Measurements from ENCODE around the gene TFF1. TPM values are rescaled to one million over a fixed set of nuclear protein-coding genes. Genes with fewer than 3 reads are reported as not detected.

Gene TFF1
- total and polyA plus RNA-seq, 2 of the 4 experiments (the other 2 are of a cell fraction), result not detected

GRCh38 chr21:42343101-42343500 is 23.2 kb downstream of the TFF1 start:
- Histone ChIP-seq H3K56ac (ENCODE audit: extremely low read depth, insufficient read depth, low read length) (no peak overlapping the region), H3K27me3 (ENCODE audit: control insufficient read depth, insufficient read depth, low read length) (peaks cover 16% of the 10 kb centered on the region), H2AK5ac (ENCODE audit: low read depth, low read length) (no peak overlapping the region), H3K14ac (replicated peaks; ENCODE audit: low read depth, low read length) (no peak overlapping the region), H4K5ac (ENCODE audit: low read depth, low read length) (no peak overlapping the region), H2BK20ac (ENCODE audit: low read depth, low read length) (no peak overlapping the region), H2BK120ac (ENCODE audit: low read depth, low read length) (no peak overlapping the region), H3K23ac (ENCODE audit: low read depth, low read length) (no peak overlapping the region), H3K27ac (ENCODE audit: insufficient read depth, low read length) (no peak overlapping the region), H2BK15ac (ENCODE audit: low read depth, low read length) (no peak overlapping the region), H3K36me3 (ENCODE audit: control insufficient read depth, insufficient read depth, low read length) (no peaks in the 10 kb centered on the region), H3K18ac (ENCODE audit: low read depth, low read length) (no peak overlapping the region), H3K9me1 (ENCODE audit: insufficient read depth, low read length) (no peaks in the 10 kb centered on the region; the same call in 1 of the 2 replicates), H3K79me1 (ENCODE audit: low read depth in 1 of 2, low read length in 2 of 2) (no peaks in the 10 kb centered on the region), H4K20me1 (ENCODE audit: insufficient read depth, low read length) (no peaks in the 10 kb centered on the region), H4K8ac (ENCODE audit: low read depth in 2 of 2, low read length in 2 of 2) (no peak overlapping the region), H4K91ac (ENCODE audit: insufficient read depth, low read depth, low read length) (no peak overlapping the region), H3K9me3 (ENCODE audit: control insufficient read depth, insufficient read depth, low read length) (no peaks in the 10 kb centered on the region), H3K4me3 (ENCODE audit: insufficient read depth, low read depth, low read length) (no peak overlapping the region), H2BK5ac (ENCODE audit: low read depth, low read length, poor library complexity, severe bottlenecking) (no peak overlapping the region), H3K4me1 (ENCODE audit: control insufficient read depth, insufficient read depth, low read length) (no peaks in the 10 kb centered on the region), H3K4me2 (ENCODE audit: low read depth, low read length) (no peak overlapping the region), H3K4ac (ENCODE audit: low read depth, low read length) (no peak overlapping the region), H3K9ac (ENCODE audit: low read depth, low read length) (no peak overlapping the region), H2AK9ac (replicated peaks; ENCODE audit: low read depth, low read length, poor library complexity) (no peak overlapping the region), H2AFZ (replicated peaks; ENCODE audit: low read length, poor library complexity) (no peak overlapping the region)
- dilution Hi-C loops (cut with HindIII; ENCODE audit: low sequenced_read_pairs, unreplicated experiment) (no loop called here), intact Hi-C loops (cut with micrococcal nuclease) (no loop called here), in situ Hi-C loops (cut with MboI; ENCODE audit: low sequenced_read_pairs) (no loop called here)
- ATAC-seq (ENCODE audit: low read depth) (no peak), DNase-seq (no peak)
- 67% methylated on average over 6 of the region's 10 CpGs; no CpG with 5 or more reads in 1 of the 2 experiments for WGBS, 2 experiments (ENCODE audit: extremely low coverage in 2 of 2, insufficient read length in 1 of 2)
- BruUV-seq (replicated peaks), result no TSS peak
- CTCF ChIA-PET, result no interaction called here
- POLR2A ChIA-PET (ENCODE audit: unreplicated experiment), result no interaction called here
- TF ChIP-seq MAFK (IDR thresholded peaks at IDR 0.05; ENCODE audit: low read depth, low read length), result no peak
- TF ChIP-seq CHD1 (IDR thresholded peaks at IDR 0.05; ENCODE audit: low read depth, low read length), result no peak
- TF ChIP-seq NFE2L2 (IDR thresholded peaks at IDR 0.05; ENCODE audit: low read depth, low read length), result no peak
- TF ChIP-seq POLR2A (IDR thresholded peaks at IDR 0.05; ENCODE audit: low read depth, low read length), result no peak
- no peak for TF ChIP-seq MAZ (IDR thresholded peaks at IDR 0.05; ENCODE audit: borderline replicate concordance, low read depth, low read length)
- no peak for TF ChIP-seq ELK1 (IDR thresholded peaks at IDR 0.05; ENCODE audit: borderline replicate concordance, low read depth, low read length)
- TF ChIP-seq RFX5 (IDR thresholded peaks at IDR 0.05; ENCODE audit: low read depth, low read length), result no peak
- TF ChIP-seq SMC3 (IDR thresholded peaks at IDR 0.05; ENCODE audit: low read depth, low read length), result no peak
- no peak for TF ChIP-seq CEBPB (IDR thresholded peaks at IDR 0.05; ENCODE audit: low read depth, low read length)
- no peak for TF ChIP-seq BHLHE40 (IDR thresholded peaks at IDR 0.05; ENCODE audit: low read depth, low read length)
- no peak for TF ChIP-seq FOS (IDR thresholded peaks at IDR 0.05; ENCODE audit: low read depth, low read length)
- TF ChIP-seq RCOR1 (IDR thresholded peaks at IDR 0.05; ENCODE audit: insufficient replicate concordance, low read length), result no peak
- no peak for TF ChIP-seq MXI1 (IDR thresholded peaks at IDR 0.05; ENCODE audit: borderline replicate concordance, low read depth, low read length)
- no peak for TF ChIP-seq CTCF (conservative IDR thresholded peaks at IDR 0.05; ENCODE audit: low read depth, low read length)
- no peak for TF ChIP-seq RAD21 (IDR thresholded peaks at IDR 0.05; ENCODE audit: low read length)
- TF ChIP-seq USF2 (IDR thresholded peaks at IDR 0.05; ENCODE audit: low read depth, low read length), result no peak
